ENCODE data around the gene SNX10. TPM values are rescaled to one million over a fixed set of nuclear protein-coding genes. Genes with fewer than 3 reads are reported as not detected.

SNX10 gene
- total and polyA plus RNA-seq, 2 of the 8 experiments (the other 6 are each of a cell fraction or from before 2014, with no cell fraction given) = 4.4 to 9.6 TPM

DNA sequence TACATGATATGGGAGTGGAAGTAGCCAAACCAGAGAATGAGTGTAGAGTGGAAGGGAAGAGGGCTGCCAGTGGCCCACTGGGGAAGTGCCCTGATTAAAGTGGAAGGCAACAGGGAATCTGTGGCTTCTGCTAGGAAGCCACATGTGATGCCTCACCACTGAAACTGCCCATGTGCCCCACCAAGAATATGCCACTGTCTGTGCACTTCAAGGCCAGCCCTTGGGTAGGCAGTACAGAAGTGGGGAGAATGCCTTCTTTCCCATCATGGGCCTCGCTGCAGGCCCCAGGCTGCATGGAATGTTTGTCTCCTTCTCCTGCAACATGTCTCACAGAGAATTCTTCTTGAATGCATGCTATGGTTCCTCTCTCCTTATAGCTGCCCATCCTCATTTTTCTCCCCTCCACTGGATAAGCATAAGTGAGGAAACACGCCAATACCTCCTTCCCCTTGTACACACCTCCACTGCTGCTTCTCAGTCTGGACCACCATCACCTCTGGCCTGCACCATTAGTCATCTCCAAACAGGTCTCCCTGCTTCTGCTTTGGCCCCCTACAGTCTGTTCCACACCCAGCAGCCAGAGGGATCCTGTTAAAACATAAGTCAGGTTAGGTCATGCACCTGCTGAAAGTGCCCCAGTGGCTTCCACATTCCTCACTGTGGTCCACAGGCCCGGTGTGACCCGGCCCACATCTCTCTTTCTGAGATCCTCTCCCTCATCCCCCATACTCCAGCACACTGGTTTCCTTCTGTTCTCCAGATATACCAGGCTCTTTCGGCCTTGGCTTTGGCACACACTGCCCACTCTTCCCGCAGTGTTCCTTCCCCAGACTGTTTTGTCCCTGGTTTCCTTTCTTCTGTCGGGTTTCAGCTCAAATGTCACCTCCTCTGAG is 37.1 kb downstream of the SNX10 start:
- no peak for FAIRE-seq
- H3K4me2 ChIP-seq (ENCODE audit: insufficient read depth in 1 of 2, low read depth in 2 of 2, low read length in 2 of 2) = no peak overlapping the region
- ChIA-PET CTCF (ENCODE audit: partially characterized antibody) (interaction anchor here (0.8 to 1.4 kb wide), 3 partner anchors 20 to 41 kb away, joined by 3 read pairs; no protein-coding TSS in a partner anchor), POLR2A (ENCODE audit: partially characterized antibody) (no interaction called here)
- no peaks in the 10 kb centered on the region for H3K23me2 ChIP-seq (ENCODE audit: low read depth, low read length)
- no peak overlapping the region for H2BK120ac ChIP-seq (replicated peaks; ENCODE audit: low read depth, low read length)
- no peaks in the 10 kb centered on the region for H3K36me3 ChIP-seq (ENCODE audit: control insufficient read depth in 2 of 4, insufficient read depth in 4 of 4, low read length in 3 of 4)
- H3K4ac ChIP-seq (replicated peaks; ENCODE audit: insufficient read length, low read depth, low read length) = no peak overlapping the region
- 95% methylated on average over 7 of the region's 7 CpGs; no CpG with 5 or more reads in 1 of the 2 experiments for WGBS, 2 experiments (ENCODE audit: extremely low coverage in 1 of 2, insufficient coverage in 1 of 2, insufficient read length in 1 of 2, insufficient replicate concordance in 2 of 2, low coverage in 1 of 2, low lambda C conversion rate in 2 of 2, missing lambda C conversion rate in 1 of 2)
- H2BK12ac ChIP-seq (ENCODE audit: low read depth, low read length) = no peak overlapping the region
- H3K79me1 ChIP-seq (ENCODE audit: low read depth, low read length) = no peaks in the 10 kb centered on the region; the same call in 1 of the 2 replicates
- H3K4me1 ChIP-seq (replicated peaks in 1 of 4; ENCODE audit: control insufficient read depth in 3 of 4, insufficient read depth in 4 of 4, low read length in 3 of 4) = no peaks in the 10 kb centered on the region
- H3K27ac ChIP-seq (ENCODE audit: low read depth, low read length) = no peak overlapping the region
- H4K91ac ChIP-seq (replicated peaks; ENCODE audit: insufficient read length, low read length) = no peak overlapping the region
- no peaks in the 10 kb centered on the region for H3K9me3 ChIP-seq (ENCODE audit: insufficient read depth in 2 of 2, low read depth in 1 of 2, low read length in 1 of 2)
- no peak overlapping the region; the same call in 1 of the 2 replicates for H4K8ac ChIP-seq (ENCODE audit: extremely low read depth, insufficient read depth, low read length)
- no peak overlapping the region for H2AK5ac ChIP-seq (ENCODE audit: low read depth, low read length)
- no peak overlapping the region for H3K14ac ChIP-seq (ENCODE audit: insufficient read length)
- H3K9ac ChIP-seq (replicated peaks in 1 of 4; ENCODE audit: extremely low read depth in 1 of 4, low read depth in 3 of 4, low read length in 3 of 4) = no peak overlapping the region
- H4K20me1 ChIP-seq (replicated peaks in 1 of 2; ENCODE audit: control insufficient read depth in 1 of 2, insufficient read depth in 2 of 2, low read length in 2 of 2) = no peaks in the 10 kb centered on the region
- no peaks in the 10 kb centered on the region for H3K27me3 ChIP-seq (replicated peaks in 1 of 4; ENCODE audit: control insufficient read depth in 3 of 4, extremely low read depth in 1 of 4, insufficient read depth in 3 of 4, low read length in 3 of 4)
- H4K5ac ChIP-seq (ENCODE audit: insufficient read length, low read depth, low read length) = no peak overlapping the region
- H2BK15ac ChIP-seq (ENCODE audit: low read length) = no peak overlapping the region
- H3K23ac ChIP-seq (ENCODE audit: insufficient read length) = no peak overlapping the region
- H3K18ac ChIP-seq (ENCODE audit: extremely low read depth, low read length) = no peak overlapping the region
- no peak overlapping the region for H2AFZ ChIP-seq (ENCODE audit: low read length)
- no peak overlapping the region for H3K4me3 ChIP-seq (ENCODE audit: extremely low read depth in 1 of 4, insufficient read depth in 2 of 4, low read depth in 3 of 4, low read length in 4 of 4)
- H3K79me2 ChIP-seq (ENCODE audit: control insufficient read depth in 1 of 2, insufficient read depth in 2 of 2, low read length in 2 of 2) = no peaks in the 10 kb centered on the region
- no peak overlapping the region for H2BK5ac ChIP-seq (ENCODE audit: low read depth, low read length)
- no peak overlapping the region for H2BK20ac ChIP-seq (ENCODE audit: low read length)
- H3K56ac ChIP-seq (replicated peaks; ENCODE audit: insufficient read length, low read depth, low read length) = no peak overlapping the region
- no peak for DNase-seq (ENCODE audit: low read depth in 1 of 2, low spot score in 2 of 2)
- TF ChIP-seq, protein P1, sequence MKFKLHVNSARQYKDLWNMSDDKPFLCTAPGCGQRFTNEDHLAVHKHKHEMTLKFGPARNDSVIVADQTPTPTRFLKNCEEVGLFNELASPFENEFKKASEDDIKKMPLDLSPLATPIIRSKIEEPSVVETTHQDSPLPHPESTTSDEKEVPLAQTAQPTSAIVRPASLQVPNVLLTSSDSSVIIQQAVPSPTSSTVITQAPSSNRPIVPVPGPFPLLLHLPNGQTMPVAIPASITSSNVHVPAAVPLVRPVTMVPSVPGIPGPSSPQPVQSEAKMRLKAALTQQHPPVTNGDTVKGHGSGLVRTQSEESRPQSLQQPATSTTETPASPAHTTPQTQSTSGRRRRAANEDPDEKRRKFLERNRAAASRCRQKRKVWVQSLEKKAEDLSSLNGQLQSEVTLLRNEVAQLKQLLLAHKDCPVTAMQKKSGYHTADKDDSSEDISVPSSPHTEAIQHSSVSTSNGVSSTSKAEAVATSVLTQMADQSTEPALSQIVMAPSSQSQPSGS (IDR thresholded peaks at IDR 0.05; ENCODE audit: low read length) = no peak
- no peak for TF ChIP-seq ASH2L (IDR thresholded peaks at IDR 0.05; ENCODE audit: low read length)
- no peak for TF ChIP-seq TCF12 (IDR thresholded peaks at IDR 0.05; ENCODE audit: low read depth, low read length)
- no peak for TF ChIP-seq GABPA (IDR thresholded peaks at IDR 0.05; ENCODE audit: borderline replicate concordance, insufficient read depth, low read length)
- TF ChIP-seq EGR1 (IDR thresholded peaks at IDR 0.05; ENCODE audit: borderline replicate concordance, low read depth, low read length) = no peak
- no peak for TF ChIP-seq CBX8 (IDR thresholded peaks at IDR 0.05; ENCODE audit: borderline replicate concordance, low read depth, low read length)
- no peak for TF ChIP-seq EZH2 (IDR thresholded peaks at IDR 0.05; ENCODE audit: low read depth, low read length, severe bottlenecking)
- no peak for TF ChIP-seq NRF1 (IDR thresholded peaks at IDR 0.05; ENCODE audit: low read depth, low read length)
- TF ChIP-seq, protein P2, sequence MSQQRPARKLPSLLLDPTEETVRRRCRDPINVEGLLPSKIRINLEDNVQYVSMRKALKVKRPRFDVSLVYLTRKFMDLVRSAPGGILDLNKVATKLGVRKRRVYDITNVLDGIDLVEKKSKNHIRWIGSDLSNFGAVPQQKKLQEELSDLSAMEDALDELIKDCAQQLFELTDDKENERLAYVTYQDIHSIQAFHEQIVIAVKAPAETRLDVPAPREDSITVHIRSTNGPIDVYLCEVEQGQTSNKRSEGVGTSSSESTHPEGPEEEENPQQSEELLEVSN (IDR thresholded peaks at IDR 0.05) = no peak

All from H1 (cell line).